ENCODE data around the gene LRRC7.

Gene LRRC7

GRCh38 chr1:69569175-69569541 lies 1.4 kb downstream of the LRRC7 start:
- Histone ChIP-seq H3K27ac (ENCODE audit: low read length) (no peak overlapping the region), H3K27me3 (ENCODE audit: insufficient read depth, low read length, poor library complexity) (no peaks in the 10 kb centered on the region), H3K79me2 (ENCODE audit: insufficient read depth, low read length) (no peaks in the 10 kb centered on the region), H3K4me2 (ENCODE audit: insufficient read depth, low read length) (no peak overlapping the region), H3K36me3 (ENCODE audit: insufficient read depth, low read length) (no peaks in the 10 kb centered on the region), H2AFZ (ENCODE audit: low read depth, low read length) (no peak overlapping the region), H3K9me3 (ENCODE audit: insufficient read depth, low read length, severe bottlenecking) (no peaks in the 10 kb centered on the region), H3K4me3 (ENCODE audit: low read depth in 1 of 2, low read length in 2 of 2) (no peak overlapping the region), H4K20me1 (ENCODE audit: insufficient read depth, low read length) (no peaks in the 10 kb centered on the region), H3K9ac (ENCODE audit: low read depth, low read length) (no peak overlapping the region), H3K4me1 (ENCODE audit: insufficient read depth, low read length) (no peaks in the 10 kb centered on the region)
- TF ChIP-seq CTCF (IDR thresholded peaks at IDR 0.05; ENCODE audit: borderline replicate concordance, extremely low read depth, low read length, poor library complexity, severe bottlenecking) (no peak), EZH2 (IDR thresholded peaks at IDR 0.05; ENCODE audit: borderline replicate concordance, low read depth, low read length, severe bottlenecking) (no peak)
- DNase-seq, result no peak
- ATAC-seq (ENCODE audit: insufficient read depth, low read depth), result no peak

GRCh38 chr1:69569576-69570328 lies 2.0 kb downstream of the LRRC7 start:
- no peak overlapping the region for H2AFZ ChIP-seq (ENCODE audit: low read depth, low read length)
- H3K4me2 ChIP-seq (ENCODE audit: insufficient read depth, low read length), result no peak overlapping the region
- H3K4me1 ChIP-seq (ENCODE audit: insufficient read depth, low read length), result no peaks in the 10 kb centered on the region
- TF ChIP-seq CTCF (IDR thresholded peaks at IDR 0.05; ENCODE audit: borderline replicate concordance, extremely low read depth, low read length, poor library complexity, severe bottlenecking), result no peak
- no peak for TF ChIP-seq EZH2 (IDR thresholded peaks at IDR 0.05; ENCODE audit: borderline replicate concordance, low read depth, low read length, severe bottlenecking)
- no peaks in the 10 kb centered on the region for H4K20me1 ChIP-seq (ENCODE audit: insufficient read depth, low read length)
- no peaks in the 10 kb centered on the region for H3K27me3 ChIP-seq (ENCODE audit: insufficient read depth, low read length, poor library complexity)
- DNase-seq (no peak), ATAC-seq (ENCODE audit: insufficient read depth, low read depth) (no peak)
- H3K9me3 ChIP-seq (ENCODE audit: insufficient read depth, low read length, severe bottlenecking), result no peaks in the 10 kb centered on the region
- no peak overlapping the region for H3K4me3 ChIP-seq (ENCODE audit: low read depth in 1 of 2, low read length in 2 of 2)
- no peak overlapping the region for H3K27ac ChIP-seq (ENCODE audit: low read length)
- H3K9ac ChIP-seq (ENCODE audit: low read depth, low read length), result no peak overlapping the region
- no peaks in the 10 kb centered on the region for H3K36me3 ChIP-seq (ENCODE audit: insufficient read depth, low read length)
- no peaks in the 10 kb centered on the region for H3K79me2 ChIP-seq (ENCODE audit: insufficient read depth, low read length)

GRCh38 chr1:69570356-69570755 lies 2.6 kb downstream of the LRRC7 start:
- H3K9me3 ChIP-seq (ENCODE audit: insufficient read depth, low read length, severe bottlenecking), result no peaks in the 10 kb centered on the region
- DNase-seq (no peak), ATAC-seq (ENCODE audit: insufficient read depth, low read depth) (no peak)
- no peak overlapping the region for H3K9ac ChIP-seq (ENCODE audit: low read depth, low read length)
- H3K4me3 ChIP-seq (ENCODE audit: low read depth in 1 of 2, low read length in 2 of 2), result no peak overlapping the region
- H4K20me1 ChIP-seq (ENCODE audit: insufficient read depth, low read length), result no peaks in the 10 kb centered on the region
- H2AFZ ChIP-seq (ENCODE audit: low read depth, low read length), result no peak overlapping the region
- no peaks in the 10 kb centered on the region for H3K27me3 ChIP-seq (ENCODE audit: insufficient read depth, low read length, poor library complexity)
- H3K4me1 ChIP-seq (ENCODE audit: insufficient read depth, low read length), result no peaks in the 10 kb centered on the region
- no peak overlapping the region for H3K27ac ChIP-seq (ENCODE audit: low read length)
- no peaks in the 10 kb centered on the region for H3K79me2 ChIP-seq (ENCODE audit: insufficient read depth, low read length)
- no peaks in the 10 kb centered on the region for H3K36me3 ChIP-seq (ENCODE audit: insufficient read depth, low read length)
- no peak overlapping the region for H3K4me2 ChIP-seq (ENCODE audit: insufficient read depth, low read length)
- TF ChIP-seq CTCF (IDR thresholded peaks at IDR 0.05; ENCODE audit: borderline replicate concordance, extremely low read depth, low read length, poor library complexity, severe bottlenecking) (no peak), EZH2 (IDR thresholded peaks at IDR 0.05; ENCODE audit: borderline replicate concordance, low read depth, low read length, severe bottlenecking) (no peak)

Data from DND-41 (cell line).